ENCODE data around the gene SEMA3B. TPM values are rescaled to one million over a fixed set of nuclear protein-coding genes. Genes with fewer than 3 reads are reported as not detected.

The SEMA3B gene
- total RNA-seq, 1 experiment from 2014 or later = 7.6 TPM

DNA sequence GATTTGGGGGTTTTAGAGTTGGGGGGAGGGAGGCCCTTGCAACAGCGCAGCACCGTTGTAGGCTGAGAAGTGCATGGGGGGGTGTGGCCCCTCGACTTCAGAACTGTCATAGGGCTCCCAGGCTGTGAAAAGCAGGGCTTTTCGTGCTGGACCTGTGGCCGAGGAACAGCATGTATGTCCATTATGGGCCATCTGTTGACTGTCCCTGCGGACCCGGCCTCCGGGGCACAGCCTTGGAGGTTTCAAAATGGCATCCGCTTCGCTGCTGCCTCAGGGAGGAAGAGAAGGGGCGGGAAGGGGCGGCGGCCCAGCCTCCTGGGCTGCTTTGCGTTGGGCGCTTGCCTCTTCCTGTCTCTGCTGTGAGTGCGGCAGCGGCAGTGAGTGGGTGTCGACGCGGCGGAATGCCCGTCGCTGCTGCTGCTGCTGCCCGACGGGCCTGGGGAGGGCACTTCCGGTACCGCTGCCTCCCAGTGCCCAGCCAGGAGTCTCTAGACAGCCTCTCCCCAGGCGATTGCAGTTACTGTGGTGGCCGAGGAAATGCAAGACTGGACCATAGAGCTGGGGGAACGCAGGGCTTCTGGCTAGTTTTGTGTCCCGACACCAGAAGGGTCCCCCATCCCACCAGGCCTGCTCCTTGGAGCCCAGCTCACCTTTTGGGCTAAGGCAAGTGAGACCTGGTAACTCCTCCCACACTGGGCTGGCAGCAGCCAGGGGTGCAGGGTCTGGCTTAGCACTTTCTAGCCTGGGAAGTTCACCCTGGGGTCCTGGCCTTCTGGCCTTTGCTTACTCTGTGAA lies 31.0 kb upstream of the SEMA3B start:
- intact Hi-C loops (cut with micrococcal nuclease) = no loop called here
- Mint-ChIP-seq H3K36me3 (ENCODE audit: insufficient read depth, unreplicated experiment) (peaks cover 14% of the 10 kb centered on the region), H3K4me3 (ENCODE audit: unreplicated experiment) (peak overlapping the region; percentile 98), H3K27me3 (ENCODE audit: insufficient read depth, unreplicated experiment) (no peaks in the 10 kb centered on the region), H3K9me3 (ENCODE audit: unreplicated experiment) (no peaks in the 10 kb centered on the region), H3K4me1 (ENCODE audit: insufficient read depth, unreplicated experiment) (peaks cover 49% of the 10 kb centered on the region), H3K27ac (ENCODE audit: low read depth, unreplicated experiment) (peak overlapping the region; percentile 83)
- TF ChIP-seq, protein P1, sequence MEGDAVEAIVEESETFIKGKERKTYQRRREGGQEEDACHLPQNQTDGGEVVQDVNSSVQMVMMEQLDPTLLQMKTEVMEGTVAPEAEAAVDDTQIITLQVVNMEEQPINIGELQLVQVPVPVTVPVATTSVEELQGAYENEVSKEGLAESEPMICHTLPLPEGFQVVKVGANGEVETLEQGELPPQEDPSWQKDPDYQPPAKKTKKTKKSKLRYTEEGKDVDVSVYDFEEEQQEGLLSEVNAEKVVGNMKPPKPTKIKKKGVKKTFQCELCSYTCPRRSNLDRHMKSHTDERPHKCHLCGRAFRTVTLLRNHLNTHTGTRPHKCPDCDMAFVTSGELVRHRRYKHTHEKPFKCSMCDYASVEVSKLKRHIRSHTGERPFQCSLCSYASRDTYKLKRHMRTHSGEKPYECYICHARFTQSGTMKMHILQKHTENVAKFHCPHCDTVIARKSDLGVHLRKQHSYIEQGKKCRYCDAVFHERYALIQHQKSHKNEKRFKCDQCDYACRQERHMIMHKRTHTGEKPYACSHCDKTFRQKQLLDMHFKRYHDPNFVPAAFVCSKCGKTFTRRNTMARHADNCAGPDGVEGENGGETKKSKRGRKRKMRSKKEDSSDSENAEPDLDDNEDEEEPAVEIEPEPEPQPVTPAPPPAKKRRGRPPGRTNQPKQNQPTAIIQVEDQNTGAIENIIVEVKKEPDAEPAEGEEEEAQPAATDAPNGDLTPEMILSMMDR (IDR thresholded peaks at IDR 0.05; ENCODE audit: unreplicated experiment) = no peak
- peak; percentile 88 for DNase-seq (ENCODE audit: unreplicated experiment)
- ChIA-PET POLR2A (interaction anchor here (0.6 to 4.8 kb wide), 10 partner anchors 10 to 1737 kb away, joined by 3 to 102 read pairs (median 4); partner anchors contain the start of genes ABHD14A, HYAL3, NAA80 and TUSC2), CTCF (interaction anchor here (0.6 to 4.3 kb wide), 7 partner anchors 9 to 86 kb away, joined by 3 to 36 read pairs (median 3); no protein-coding TSS in a partner anchor)
- no TSS peak for BruUV-seq (replicated peaks)

DNA sequence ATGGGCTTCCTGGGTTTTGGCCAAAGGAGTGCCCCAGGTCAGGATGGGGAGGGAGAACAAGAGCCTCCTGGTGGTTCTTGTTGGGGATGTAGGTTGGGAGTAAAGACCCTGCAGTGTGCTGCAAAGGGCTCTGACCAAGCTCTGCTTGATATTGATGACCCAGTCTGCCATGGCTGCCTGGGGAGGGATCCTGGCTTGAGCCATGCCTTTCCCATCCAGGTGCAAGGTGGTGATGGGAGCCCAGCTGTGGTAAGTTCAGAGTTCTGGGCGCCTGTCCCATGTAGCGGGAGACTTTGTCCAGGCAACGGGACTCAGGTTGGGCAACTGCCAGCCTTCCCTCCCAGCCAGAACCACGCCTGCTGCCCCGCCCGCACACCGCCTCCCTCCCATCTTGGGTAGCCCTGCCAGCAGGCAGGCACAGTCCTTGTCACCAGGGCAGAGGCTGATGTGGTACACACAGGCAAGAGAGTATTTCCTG lies 30.4 kb upstream of the SEMA3B start:
- TF ChIP-seq, protein P1 (IDR thresholded peaks at IDR 0.05; ENCODE audit: unreplicated experiment) = no peak
- intact Hi-C loops (cut with micrococcal nuclease) = no loop called here
- H3K36me3 Mint-ChIP-seq (ENCODE audit: insufficient read depth, unreplicated experiment) = peaks cover 14% of the 10 kb centered on the region

DNA sequence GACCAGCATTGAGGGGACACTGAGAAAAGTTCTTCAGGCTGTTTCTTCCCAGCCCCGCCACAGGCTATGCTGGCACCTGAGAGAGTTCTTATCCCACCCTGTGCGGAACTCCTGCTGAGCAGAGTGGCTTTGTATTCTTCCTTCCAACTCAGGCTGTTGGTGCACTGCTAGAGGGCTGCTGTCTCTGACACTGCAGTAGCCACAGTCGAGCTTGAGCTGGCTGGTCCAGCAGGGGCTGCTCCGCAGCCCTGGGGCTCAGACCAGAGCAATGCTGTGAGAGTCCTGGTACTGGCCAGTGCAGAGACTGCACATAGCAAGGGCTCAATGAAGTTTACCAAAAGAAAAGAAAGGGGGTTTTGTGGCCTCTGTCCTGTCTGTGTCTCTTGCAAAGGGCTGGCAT lies 29.3 kb upstream of the SEMA3B start:
- peaks cover 40% of the 10 kb centered on the region for H3K4me1 Mint-ChIP-seq (ENCODE audit: insufficient read depth, unreplicated experiment)
- TF ChIP-seq, protein P1 (IDR thresholded peaks at IDR 0.05; ENCODE audit: unreplicated experiment) = no peak
- BruUV-seq (replicated peaks) = no TSS peak
- ChIA-PET POLR2A (interaction anchor here (0.6 to 0.7 kb wide), 2 partner anchors 9 to 12 kb away, joined by 3 to 4 read pairs; no protein-coding TSS in a partner anchor), CTCF (interaction anchor here (1.4 to 2.4 kb wide), 2 partner anchors 10 to 12 kb away, joined by 6 to 12 read pairs; no protein-coding TSS in a partner anchor)
- H3K4me3 Mint-ChIP-seq (ENCODE audit: unreplicated experiment) = no peak overlapping the region
- peak overlapping the region; percentile 54 for H3K27ac Mint-ChIP-seq (ENCODE audit: low read depth, unreplicated experiment)
- intact Hi-C loops (cut with micrococcal nuclease) = no loop called here
- peaks cover 14% of the 10 kb centered on the region for H3K36me3 Mint-ChIP-seq (ENCODE audit: insufficient read depth, unreplicated experiment)
- H3K27me3 Mint-ChIP-seq (ENCODE audit: insufficient read depth, unreplicated experiment) = no peaks in the 10 kb centered on the region
- H3K9me3 Mint-ChIP-seq (ENCODE audit: unreplicated experiment) = no peaks in the 10 kb centered on the region
- no peak for DNase-seq (ENCODE audit: unreplicated experiment)

More for the DNA sequence above, 30.4 kb upstream of the SEMA3B start:
- peak overlapping the region; percentile 98 for H3K4me3 Mint-ChIP-seq (ENCODE audit: unreplicated experiment)
- H3K27me3 Mint-ChIP-seq (ENCODE audit: insufficient read depth, unreplicated experiment) = no peaks in the 10 kb centered on the region
- ChIA-PET CTCF (interaction anchor here (1.0 to 4.3 kb wide), 4 partner anchors 8 to 18 kb away, joined by 3 to 36 read pairs (median 18); no protein-coding TSS in a partner anchor), POLR2A (interaction anchor here (0.6 to 4.8 kb wide), 7 partner anchors 10 to 1736 kb away, joined by 3 to 102 read pairs (median 4); partner anchors contain the start of genes ABHD14A, HYAL3 and NAA80)
- H3K4me1 Mint-ChIP-seq (ENCODE audit: insufficient read depth, unreplicated experiment) = peaks cover 43% of the 10 kb centered on the region
- no peaks in the 10 kb centered on the region for H3K9me3 Mint-ChIP-seq (ENCODE audit: unreplicated experiment)
- H3K27ac Mint-ChIP-seq (ENCODE audit: low read depth, unreplicated experiment) = peak overlapping the region; percentile 83
- peak; percentile 85 for DNase-seq (ENCODE audit: unreplicated experiment)
- no TSS peak for BruUV-seq (replicated peaks)

DNA sequence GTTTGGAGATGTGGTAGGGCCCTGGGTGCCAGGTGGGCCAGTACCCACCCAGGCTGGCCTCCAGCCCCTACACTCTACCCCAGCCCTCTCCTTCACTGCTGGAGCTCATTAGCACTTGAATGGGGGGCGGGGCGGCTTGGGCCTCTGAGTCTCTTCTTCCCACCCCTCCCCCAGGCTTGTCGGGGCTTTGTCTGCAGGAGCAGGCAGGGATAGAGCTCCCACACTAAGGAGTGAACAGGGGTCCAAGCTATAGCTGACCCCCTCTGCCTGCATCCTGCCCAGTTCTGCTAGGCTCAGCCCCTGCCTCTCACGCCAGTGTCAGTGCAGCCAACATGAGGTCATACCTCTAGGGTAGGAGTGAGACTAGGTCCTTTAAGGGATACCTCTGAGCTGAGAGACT lies 27.8 kb upstream of the SEMA3B start:
- Mint-ChIP-seq H3K27ac (ENCODE audit: low read depth, unreplicated experiment) (peak overlapping the region; percentile 46), H3K9me3 (ENCODE audit: unreplicated experiment) (no peaks in the 10 kb centered on the region), H3K27me3 (ENCODE audit: insufficient read depth, unreplicated experiment) (no peaks in the 10 kb centered on the region), H3K4me3 (ENCODE audit: unreplicated experiment) (no peak overlapping the region), H3K4me1 (ENCODE audit: insufficient read depth, unreplicated experiment) (peaks cover 48% of the 10 kb centered on the region), H3K36me3 (ENCODE audit: insufficient read depth, unreplicated experiment) (peaks cover 14% of the 10 kb centered on the region)
- intact Hi-C loops (cut with micrococcal nuclease) = no loop called here
- no peak for DNase-seq (ENCODE audit: unreplicated experiment)
- TF ChIP-seq, protein P1 (IDR thresholded peaks at IDR 0.05; ENCODE audit: unreplicated experiment) = no peak
- POLR2A ChIA-PET = interaction anchor here (1.1 kb wide), 1 partner anchor 87 kb away, joined by 4 read pairs; the partner anchor contains the start of gene TUSC2
- CTCF ChIA-PET = interaction anchor here (0.5 to 2.4 kb wide), 6 partner anchors 10 to 401 kb away, joined by 3 to 12 read pairs (median 3); no protein-coding TSS in a partner anchor
- BruUV-seq (replicated peaks) = no TSS peak

All from MCF 10A (cell line).